ENCODE data around the gene MEF2D. TPM values are rescaled to one million over a fixed set of nuclear protein-coding genes. Genes with fewer than 3 reads are reported as not detected.

The MEF2D gene
- total RNA-seq, 2 experiments from 2014 or later = 155 to 162 TPM

DNA sequence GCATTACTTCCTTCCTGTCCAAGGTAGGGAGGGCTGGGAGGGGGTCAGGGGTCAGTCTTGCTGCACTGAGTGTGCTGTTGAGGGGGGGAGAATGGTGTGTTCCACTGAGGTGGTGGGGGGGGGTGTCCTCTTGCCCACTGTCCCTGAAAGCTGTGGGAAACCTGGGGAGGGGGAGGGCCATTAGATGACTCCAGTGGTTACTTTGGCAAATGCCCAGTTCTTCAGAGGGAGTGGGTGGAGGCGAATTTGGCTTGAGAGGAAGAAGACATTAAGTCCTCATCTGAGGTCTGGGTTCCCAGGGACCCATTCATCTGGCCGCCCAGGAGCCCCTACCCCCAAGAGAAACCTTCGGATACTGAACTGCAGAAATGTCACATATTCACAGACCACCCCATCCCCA, 36.2 kb downstream of the MEF2D start:
- Mint-ChIP-seq H3K27me3 (no peaks in the 10 kb centered on the region), H3K4me1 (ENCODE audit: low read depth) (peaks cover 30% of the 10 kb centered on the region), H3K4me3 (no peak overlapping the region), H3K9me3 (no peaks in the 10 kb centered on the region), H3K36me3 (ENCODE audit: low read depth) (peaks cover 60% of the 10 kb centered on the region), H3K27ac (peak overlapping the region; percentile 61)
- DNase-seq (no peak), ATAC-seq (ENCODE audit: poor library complexity) (no peak)
- H3K9me3 ChIP-seq (ENCODE audit: control insufficient read depth in 1 of 2, insufficient read depth in 1 of 2, low read length in 2 of 2) = no peaks in the 10 kb centered on the region
- ChIA-PET CTCF (no interaction called here), POLR2A (no interaction called here)
- peaks cover 54% of the 10 kb centered on the region for H3K36me3 ChIP-seq (ENCODE audit: insufficient read depth, low read length)
- intact Hi-C loops (cut with DNase I, micrococcal nuclease) = no loop called here
- no peak overlapping the region for H3K4me3 ChIP-seq (ENCODE audit: low read length)
- peaks cover 13% of the 10 kb centered on the region for H3K4me1 ChIP-seq (ENCODE audit: insufficient read depth, low read length)
- no peaks in the 10 kb centered on the region for H3K27me3 ChIP-seq (ENCODE audit: control insufficient read depth in 1 of 2, insufficient read depth in 2 of 2, low read length in 2 of 2)
- H3K27ac ChIP-seq (ENCODE audit: low read depth in 1 of 2, low read length in 2 of 2) = no peak overlapping the region
- TF ChIP-seq, protein P1, sequence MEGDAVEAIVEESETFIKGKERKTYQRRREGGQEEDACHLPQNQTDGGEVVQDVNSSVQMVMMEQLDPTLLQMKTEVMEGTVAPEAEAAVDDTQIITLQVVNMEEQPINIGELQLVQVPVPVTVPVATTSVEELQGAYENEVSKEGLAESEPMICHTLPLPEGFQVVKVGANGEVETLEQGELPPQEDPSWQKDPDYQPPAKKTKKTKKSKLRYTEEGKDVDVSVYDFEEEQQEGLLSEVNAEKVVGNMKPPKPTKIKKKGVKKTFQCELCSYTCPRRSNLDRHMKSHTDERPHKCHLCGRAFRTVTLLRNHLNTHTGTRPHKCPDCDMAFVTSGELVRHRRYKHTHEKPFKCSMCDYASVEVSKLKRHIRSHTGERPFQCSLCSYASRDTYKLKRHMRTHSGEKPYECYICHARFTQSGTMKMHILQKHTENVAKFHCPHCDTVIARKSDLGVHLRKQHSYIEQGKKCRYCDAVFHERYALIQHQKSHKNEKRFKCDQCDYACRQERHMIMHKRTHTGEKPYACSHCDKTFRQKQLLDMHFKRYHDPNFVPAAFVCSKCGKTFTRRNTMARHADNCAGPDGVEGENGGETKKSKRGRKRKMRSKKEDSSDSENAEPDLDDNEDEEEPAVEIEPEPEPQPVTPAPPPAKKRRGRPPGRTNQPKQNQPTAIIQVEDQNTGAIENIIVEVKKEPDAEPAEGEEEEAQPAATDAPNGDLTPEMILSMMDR (IDR thresholded peaks at IDR 0.05) = no peak

GRCh38 chr1:156463874-156464273, 36.7 kb downstream of the MEF2D start:
- Mint-ChIP-seq H3K9me3 (no peaks in the 10 kb centered on the region), H3K36me3 (ENCODE audit: low read depth) (peaks cover 57% of the 10 kb centered on the region), H3K4me3 (no peak overlapping the region), H3K27me3 (no peaks in the 10 kb centered on the region), H3K27ac (peak overlapping the region; percentile 59), H3K4me1 (ENCODE audit: low read depth) (peaks cover 30% of the 10 kb centered on the region)
- CTCF ChIA-PET = no interaction called here
- intact Hi-C loops (cut with DNase I, micrococcal nuclease) = no loop called here
- ATAC-seq (ENCODE audit: poor library complexity) (no peak), DNase-seq (no peak)
- Histone ChIP-seq H3K36me3 (ENCODE audit: insufficient read depth, low read length) (peaks cover 50% of the 10 kb centered on the region), H3K4me1 (ENCODE audit: insufficient read depth, low read length) (peaks cover 13% of the 10 kb centered on the region), H3K27me3 (ENCODE audit: control insufficient read depth in 1 of 2, insufficient read depth in 2 of 2, low read length in 2 of 2) (no peaks in the 10 kb centered on the region), H3K9me3 (ENCODE audit: control insufficient read depth in 1 of 2, insufficient read depth in 1 of 2, low read length in 2 of 2) (no peaks in the 10 kb centered on the region), H3K27ac (ENCODE audit: low read depth in 1 of 2, low read length in 2 of 2) (peak overlapping the region in 1 of 2 donors; percentile 10), H3K4me3 (ENCODE audit: low read length) (no peak overlapping the region)
- POLR2A ChIA-PET = no interaction called here
- TF ChIP-seq, protein P1 (IDR thresholded peaks at IDR 0.05) = no peak

DNA sequence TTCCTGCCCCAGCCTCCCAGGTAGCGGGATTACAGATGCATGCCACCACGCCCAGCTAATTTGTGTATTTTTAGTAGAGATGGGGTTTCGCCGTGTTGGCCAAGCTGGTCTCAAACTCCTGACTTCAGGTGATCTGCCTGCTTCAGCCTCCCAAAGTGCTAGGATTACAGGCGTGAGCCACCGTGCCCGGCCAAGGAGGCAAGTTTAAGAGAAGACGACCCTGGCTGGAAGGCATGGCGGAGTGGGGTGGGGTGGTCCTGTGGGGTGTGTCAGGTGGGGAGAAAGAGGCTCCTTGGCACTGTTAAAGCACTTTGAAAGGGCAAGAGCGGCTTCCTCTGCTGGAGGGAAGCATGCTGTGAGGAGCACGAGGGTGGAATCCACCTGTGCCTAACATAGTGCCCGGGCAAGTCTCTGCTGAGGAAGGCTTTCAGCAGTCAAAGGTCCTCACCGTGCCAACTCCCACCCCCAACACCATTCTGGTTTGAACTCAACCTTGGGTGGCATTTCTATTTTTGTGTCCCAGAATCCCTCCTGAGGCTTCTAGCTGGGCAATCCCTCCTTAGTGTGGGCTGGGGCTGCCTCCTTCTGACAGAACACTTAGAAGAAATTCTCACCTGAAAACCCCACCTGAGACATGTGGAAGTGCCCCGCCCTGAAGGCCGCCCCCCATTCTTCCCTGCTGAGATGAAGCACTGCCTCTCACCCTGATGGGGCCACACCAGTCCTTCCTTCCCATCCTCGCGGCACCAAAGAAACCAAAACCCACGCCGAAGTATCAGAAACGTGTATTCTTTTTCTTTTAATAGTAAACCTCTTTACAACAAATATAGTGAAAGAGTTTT, 37.4 kb downstream of the MEF2D start:
- ChIA-PET CTCF (no interaction called here), POLR2A (no interaction called here)
- DNase-seq = no peak
- Histone ChIP-seq H3K36me3 (ENCODE audit: insufficient read depth, low read length) (peaks cover 43% of the 10 kb centered on the region), H3K9me3 (ENCODE audit: control insufficient read depth in 1 of 2, insufficient read depth in 1 of 2, low read length in 2 of 2) (no peaks in the 10 kb centered on the region), H3K4me1 (ENCODE audit: insufficient read depth, low read length) (peaks cover 13% of the 10 kb centered on the region), H3K27me3 (ENCODE audit: control insufficient read depth in 1 of 2, insufficient read depth in 2 of 2, low read length in 2 of 2) (no peaks in the 10 kb centered on the region), H3K4me3 (ENCODE audit: low read length) (no peak overlapping the region), H3K27ac (ENCODE audit: low read depth in 1 of 2, low read length in 2 of 2) (peak overlapping the region in 1 of 2 donors; percentile 10)
- Mint-ChIP-seq H3K36me3 (ENCODE audit: low read depth) (peaks cover 50% of the 10 kb centered on the region), H3K9me3 (no peaks in the 10 kb centered on the region), H3K4me1 (ENCODE audit: low read depth) (peaks cover 30% of the 10 kb centered on the region), H3K4me3 (no peak overlapping the region), H3K27ac (peak overlapping the region; percentile 59), H3K27me3 (no peaks in the 10 kb centered on the region)
- intact Hi-C loops (cut with DNase I, micrococcal nuclease) = no loop called here
- TF ChIP-seq, protein P1 (IDR thresholded peaks at IDR 0.05) = no peak
- ATAC-seq (ENCODE audit: poor library complexity) = no peak

Data from CD4-positive, alpha-beta T cell (primary cell).